Measurements from ENCODE around the gene PNPLA7. TPM values are rescaled to one million over a fixed set of nuclear protein-coding genes. Genes with fewer than 3 reads are reported as not detected.
A peak's percentile ranks its signal among the peaks of the same experiment; 100 is the strongest.

Gene PNPLA7
- total and polyA plus RNA-seq, 2 of the 4 experiments (the other 2 are of a cell fraction) = under 0.01 to 0.89 TPM

- H2BK20ac ChIP-seq (ENCODE audit: low read depth, low read length) = no peak overlapping the region
- H3K9me3 ChIP-seq (ENCODE audit: control insufficient read depth, insufficient read depth, low read length) = no peaks in the 10 kb centered on the region
- no peak overlapping the region for H2BK120ac ChIP-seq (ENCODE audit: low read depth, low read length)
- no peak overlapping the region for H2BK5ac ChIP-seq (ENCODE audit: low read depth, low read length, poor library complexity, severe bottlenecking)
- H3K9ac ChIP-seq (ENCODE audit: low read depth, low read length) = peak overlapping the region; percentile 62; the same call in 1 of the 2 replicates
- no peaks in the 10 kb centered on the region for H3K27me3 ChIP-seq (ENCODE audit: control insufficient read depth, insufficient read depth, low read length)
- no peak overlapping the region for H2AK5ac ChIP-seq (ENCODE audit: low read depth, low read length)
- BruUV-seq (replicated peaks) = no TSS peak
- H4K8ac ChIP-seq (ENCODE audit: low read depth in 2 of 2, low read length in 2 of 2) = no peak overlapping the region
- no peak overlapping the region for H4K91ac ChIP-seq (ENCODE audit: insufficient read depth, low read depth, low read length)
- no peak for TF ChIP-seq CTCF (conservative IDR thresholded peaks at IDR 0.05; ENCODE audit: low read depth, low read length)
- no peak for TF ChIP-seq RCOR1 (IDR thresholded peaks at IDR 0.05; ENCODE audit: insufficient replicate concordance, low read length)
- TF ChIP-seq RFX5 (IDR thresholded peaks at IDR 0.05; ENCODE audit: low read depth, low read length) = no peak
- TF ChIP-seq POLR2A (IDR thresholded peaks at IDR 0.05; ENCODE audit: low read depth, low read length) = no peak
- TF ChIP-seq RAD21 (IDR thresholded peaks at IDR 0.05; ENCODE audit: low read length) = no peak
- no peak for TF ChIP-seq SMC3 (IDR thresholded peaks at IDR 0.05; ENCODE audit: low read depth, low read length)
- no peak for TF ChIP-seq MXI1 (IDR thresholded peaks at IDR 0.05; ENCODE audit: borderline replicate concordance, low read depth, low read length)
- TF ChIP-seq NFE2L2 (IDR thresholded peaks at IDR 0.05; ENCODE audit: low read depth, low read length) = no peak
- no peak for TF ChIP-seq CEBPB (IDR thresholded peaks at IDR 0.05; ENCODE audit: low read depth, low read length)
- in situ Hi-C loops (cut with MboI; ENCODE audit: low sequenced_read_pairs) (no loop called here), intact Hi-C loops (cut with micrococcal nuclease) (no loop called here), dilution Hi-C loops (cut with HindIII; ENCODE audit: low sequenced_read_pairs, unreplicated experiment) (no loop called here)
- peaks cover 10% of the 10 kb centered on the region; the same call in 1 of the 2 replicates for H4K20me1 ChIP-seq (ENCODE audit: insufficient read depth, low read length)
- H3K14ac ChIP-seq (replicated peaks; ENCODE audit: low read depth, low read length) = no peak overlapping the region
- peak overlapping the region; percentile 1 for H2AK9ac ChIP-seq (replicated peaks; ENCODE audit: low read depth, low read length, poor library complexity)
- no peak overlapping the region for H3K56ac ChIP-seq (ENCODE audit: extremely low read depth, insufficient read depth, low read length)
- H3K4me3 ChIP-seq (ENCODE audit: insufficient read depth, low read depth, low read length) = no peak overlapping the region; the same call in 1 of the 2 replicates
- H3K23ac ChIP-seq (ENCODE audit: low read depth, low read length) = peak overlapping the region; percentile 69
- ChIA-PET POLR2A (ENCODE audit: unreplicated experiment) (no interaction called here), CTCF (interaction anchor here (1.9 kb wide), 1 partner anchor 10 kb away, joined by 5 read pairs; no protein-coding TSS in a partner anchor)
- 94% methylated on average over 3 of the region's 6 CpGs; no CpG with 5 or more reads in 1 of the 2 experiments for WGBS, 2 experiments (ENCODE audit: extremely low coverage in 2 of 2, insufficient read length in 1 of 2)
- no peak overlapping the region for H2AFZ ChIP-seq (replicated peaks; ENCODE audit: low read length, poor library complexity)
- H3K27ac ChIP-seq (ENCODE audit: insufficient read depth, low read length) = no peak overlapping the region; the same call in 1 of the 2 replicates
- DNase-seq (no peak), ATAC-seq (ENCODE audit: low read depth) (no peak)
- no peak overlapping the region for H3K18ac ChIP-seq (ENCODE audit: low read depth, low read length)
- H3K4me2 ChIP-seq (ENCODE audit: low read depth, low read length) = peak overlapping the region; percentile 93
- peaks cover 7% of the 10 kb centered on the region for H3K4me1 ChIP-seq (ENCODE audit: control insufficient read depth, insufficient read depth, low read length)
- H4K5ac ChIP-seq (ENCODE audit: low read depth, low read length) = no peak overlapping the region
- H2BK15ac ChIP-seq (ENCODE audit: low read depth, low read length) = no peak overlapping the region
- H3K9me1 ChIP-seq (ENCODE audit: insufficient read depth, low read length) = no peaks in the 10 kb centered on the region
- peaks cover 30% of the 10 kb centered on the region for H3K36me3 ChIP-seq (ENCODE audit: control insufficient read depth, insufficient read depth, low read length)
- no peak overlapping the region for H3K4ac ChIP-seq (ENCODE audit: low read depth, low read length)
- peaks cover 7 to 43% of the 10 kb centered on the region in 2 experiments for H3K79me1 ChIP-seq (ENCODE audit: low read depth in 1 of 2, low read length in 2 of 2)
Measured at GRCh38 chr9:137588891-137589290, 38.7 kb upstream of the PNPLA7 start.

Measured in IMR-90 (cell line).